Psoas muscle (tissue), 8 donors: ENCODE measurements around the gene DNPH1. TPM values are rescaled to one million over a fixed set of nuclear protein-coding genes. Genes with fewer than 3 reads are reported as not detected.

Source experiments
- ATAC-seq, 4 donors: fragments of 200-7000 bp; cut with Tn5 transposase; one replicate each; pipeline ENCODE4 v1.9.1; 2020; ENCODE audit warnings: moderate library complexity in 3 of 4, mild to moderate bottlenecking in 2 of 4
- DNase-seq, 2 donors: peaks; one replicate each; pipeline ENCODE4 v3.0.0-alpha.2; 2020
- H3K27ac ChIP-seq: fragments of 200-600 bp; one replicate; pipeline ENCODE4 v1.8.0; 2022
- H3K27me3 ChIP-seq, 3 donors: fragments of 200-600 bp in 1 of 3; one replicate each; pipeline versions ENCODE4 v1.6.1 to v1.8.0; 2013 to 2022; ENCODE audit warnings: low read length in 2 of 3, mild to moderate bottlenecking in 2 of 3, moderate library complexity in 1 of 3; ENCODE audit not compliant: insufficient read depth in 3 of 3
- H3K36me3 ChIP-seq, 2 donors: fragments of 200-600 bp in 1 of 2; one replicate each; pipeline versions ENCODE4 v1.6.1 to v1.8.0; 2013 to 2022; ENCODE audit warnings: low read depth in 1 of 2, mild to moderate bottlenecking in 1 of 2, moderate library complexity in 1 of 2; ENCODE audit not compliant: insufficient read depth in 1 of 2
- H3K4me1 ChIP-seq: fragments of 200-600 bp; one replicate; pipeline ENCODE4 v1.8.0; 2022
- H3K4me3 ChIP-seq: fragments of 200-600 bp; one replicate; pipeline ENCODE4 v1.8.0; 2022; ENCODE audit warnings: mild to moderate bottlenecking
- H3K9me3 ChIP-seq: fragments of 200-600 bp; one replicate; pipeline ENCODE4 v1.8.0; 2022
- WGBS, 3 donors: extraction: QIAGEN DNeasy Blood & Tissue Kit; methylation state at CpG; one replicate each; pipeline versions ENCODE4 v1.1.6 to v1.1.7; 2013; 5-methylcytosine and 5-hydroxymethylcytosine counted together
- intact Hi-C, 2 donors: fragments of 100-400 bp; cut with DNase I; formaldehyde crosslinking; loops; one replicate each; pipeline versions ENCODE4 v1.11.0 to v1.14.2; 2022
- polyA plus RNA-seq, 3 donors: library from polyadenylated mRNA; stranded (reverse); fragments of 200-250 nt; gene quantifications; one replicate each; pipeline ENCODE4 v1.2.3, GENCODE V29; 2013
- total RNA-seq, 4 donors: library from RNA; stranded (reverse); fragmentation: NEBNext Ultra II Directional in 2 of 4; extraction: Animal tissue kit (Norgen Biotek cat#: 25700) in 2 of 4; gene quantifications; one replicate each; pipeline versions ENCODE4 v1.2.1 to v1.2.4, GENCODE V29; 2021 to 2023
- TF ChIP-seq, protein P1 (sequence below): fragments of 200-600 bp; IDR thresholded peaks from one replicate; pipeline ENCODE4 v1.8.0; 2022; ENCODE audit warnings: antibody characterized with exemption
- donor health status: healthy with polysubstance abuse.
- donor health status: DM: no; HTN: no; CAD: no; lungs with moderate emphysema.
- donor health status: Bipolar disorder and iron deficiency.
- donor health status: healthy.
- donor health status: DM: yes; HTN: yes; CAD: no.
- donor health status: DM: no; HTN: no; CAD: no.
- donor health status: DM: no; HTN: no; CAD: no.
- donor health status: DM: yes; HTN: yes; CAD: no.

DNPH1 gene
- total and polyA plus RNA-seq, 7 donors: 20.7 to 83.6 (median 52.5) TPM

DNA sequence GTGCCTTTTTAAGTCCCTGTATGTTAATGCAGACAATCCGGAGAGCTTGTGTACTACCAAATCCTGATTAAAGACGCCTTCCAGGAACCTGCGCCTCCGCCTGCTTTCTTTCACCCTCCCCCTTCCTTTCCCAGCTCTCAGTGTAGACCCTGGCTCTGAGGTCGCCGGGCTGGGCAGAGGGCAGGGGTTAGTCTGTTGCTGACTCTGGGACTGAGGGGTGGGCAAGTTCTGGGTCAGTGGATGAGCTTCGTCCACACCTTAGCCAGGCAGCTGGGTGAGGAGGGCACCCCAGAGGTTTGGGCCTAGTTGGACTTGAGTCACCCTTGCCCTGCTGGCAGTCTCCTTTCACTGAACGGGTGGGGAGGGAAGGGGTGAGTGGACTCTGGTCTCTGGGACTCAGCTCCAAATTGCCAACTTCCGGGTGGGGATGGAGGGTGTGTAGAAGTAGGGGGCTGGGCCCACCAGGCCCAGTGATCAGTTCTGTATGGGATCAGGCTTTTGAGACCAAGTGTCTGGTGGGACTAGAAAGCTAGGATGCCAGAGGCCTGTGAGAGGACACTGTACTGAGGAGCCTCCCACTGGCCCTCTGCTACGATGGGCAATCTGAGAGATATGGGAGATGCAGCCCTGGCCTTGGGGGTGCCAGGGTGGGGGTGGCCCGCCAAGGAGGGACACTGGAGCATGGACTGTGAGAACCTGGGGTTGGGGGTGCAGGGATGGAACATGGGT, 47.5 kb upstream of the DNPH1 start:
- Histone ChIP-seq H3K9me3 (no peaks in the 10 kb centered on the region), H3K36me3 (no peaks in the 10 kb centered on the region), H3K4me1 (no peaks in the 10 kb centered on the region), H3K27ac (no peak overlapping the region), H3K4me3 (no peak overlapping the region), H3K27me3 (peaks cover 0 to 65% (median 21%) of the 10 kb centered on the region in 3 donors)
- intact Hi-C loops: no loop called here
- ATAC-seq (no peak), DNase-seq (no peak)
- TF ChIP-seq, protein P1, sequence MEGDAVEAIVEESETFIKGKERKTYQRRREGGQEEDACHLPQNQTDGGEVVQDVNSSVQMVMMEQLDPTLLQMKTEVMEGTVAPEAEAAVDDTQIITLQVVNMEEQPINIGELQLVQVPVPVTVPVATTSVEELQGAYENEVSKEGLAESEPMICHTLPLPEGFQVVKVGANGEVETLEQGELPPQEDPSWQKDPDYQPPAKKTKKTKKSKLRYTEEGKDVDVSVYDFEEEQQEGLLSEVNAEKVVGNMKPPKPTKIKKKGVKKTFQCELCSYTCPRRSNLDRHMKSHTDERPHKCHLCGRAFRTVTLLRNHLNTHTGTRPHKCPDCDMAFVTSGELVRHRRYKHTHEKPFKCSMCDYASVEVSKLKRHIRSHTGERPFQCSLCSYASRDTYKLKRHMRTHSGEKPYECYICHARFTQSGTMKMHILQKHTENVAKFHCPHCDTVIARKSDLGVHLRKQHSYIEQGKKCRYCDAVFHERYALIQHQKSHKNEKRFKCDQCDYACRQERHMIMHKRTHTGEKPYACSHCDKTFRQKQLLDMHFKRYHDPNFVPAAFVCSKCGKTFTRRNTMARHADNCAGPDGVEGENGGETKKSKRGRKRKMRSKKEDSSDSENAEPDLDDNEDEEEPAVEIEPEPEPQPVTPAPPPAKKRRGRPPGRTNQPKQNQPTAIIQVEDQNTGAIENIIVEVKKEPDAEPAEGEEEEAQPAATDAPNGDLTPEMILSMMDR: no peak
- 82 to 84% (median 83%) methylated on average over 11 of the region's 11 CpGs for WGBS, 3 donors

DNA sequence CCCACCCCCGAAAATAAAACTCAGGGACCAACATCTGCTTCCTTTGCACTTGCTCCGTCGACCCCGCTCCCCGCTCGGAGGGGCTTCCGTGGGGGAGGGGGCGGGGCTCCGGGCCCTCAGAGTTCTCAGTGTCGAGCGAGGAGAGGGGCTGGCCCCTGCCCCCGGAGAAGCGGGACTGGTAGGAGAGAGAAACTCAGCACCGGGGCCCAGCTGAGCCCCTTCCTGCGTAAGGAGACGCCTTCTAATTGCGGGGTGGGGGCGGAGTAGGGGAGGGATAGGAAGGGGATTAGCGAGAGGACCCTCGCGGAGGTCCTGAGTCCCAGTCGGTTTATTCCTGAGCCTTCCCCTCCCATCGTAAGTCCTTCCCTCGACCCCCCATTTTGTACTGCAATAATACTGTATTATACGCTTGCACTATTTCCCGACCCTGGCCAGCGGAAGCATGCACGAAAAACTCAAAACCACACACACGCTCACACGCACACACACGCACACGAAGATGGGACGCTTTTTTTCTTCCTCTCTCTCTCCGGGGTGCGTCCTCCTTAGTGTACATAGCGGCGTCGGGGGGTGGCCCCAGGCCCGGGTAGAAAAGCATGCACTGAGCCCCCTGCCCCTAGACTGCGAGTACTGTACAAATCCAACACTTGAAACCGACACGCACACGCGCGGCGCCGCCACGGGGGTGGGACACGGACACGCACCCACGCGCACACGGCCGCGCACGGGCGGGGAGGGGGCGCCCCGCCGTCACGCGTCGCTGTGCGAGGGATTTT, 46.7 kb upstream of the DNPH1 start:
- H3K4me1 ChIP-seq: no peaks in the 10 kb centered on the region
- TF ChIP-seq, protein P1: no peak
- H3K4me3 ChIP-seq: peak overlapping the region; percentile 59
- no peak overlapping the region for H3K27ac ChIP-seq
- peaks cover 0 to 61% (median 22%) of the 10 kb centered on the region in 3 donors for H3K27me3 ChIP-seq
- H3K9me3 ChIP-seq: no peaks in the 10 kb centered on the region
- DNase-seq (no peak), ATAC-seq (no peak)
- 17 to 25% (median 22%) methylated on average over 61 to 64 of the region's 64 CpGs for WGBS, 3 donors
- intact Hi-C loops: no loop called here
- H3K36me3 ChIP-seq: no peaks in the 10 kb centered on the region

DNA sequence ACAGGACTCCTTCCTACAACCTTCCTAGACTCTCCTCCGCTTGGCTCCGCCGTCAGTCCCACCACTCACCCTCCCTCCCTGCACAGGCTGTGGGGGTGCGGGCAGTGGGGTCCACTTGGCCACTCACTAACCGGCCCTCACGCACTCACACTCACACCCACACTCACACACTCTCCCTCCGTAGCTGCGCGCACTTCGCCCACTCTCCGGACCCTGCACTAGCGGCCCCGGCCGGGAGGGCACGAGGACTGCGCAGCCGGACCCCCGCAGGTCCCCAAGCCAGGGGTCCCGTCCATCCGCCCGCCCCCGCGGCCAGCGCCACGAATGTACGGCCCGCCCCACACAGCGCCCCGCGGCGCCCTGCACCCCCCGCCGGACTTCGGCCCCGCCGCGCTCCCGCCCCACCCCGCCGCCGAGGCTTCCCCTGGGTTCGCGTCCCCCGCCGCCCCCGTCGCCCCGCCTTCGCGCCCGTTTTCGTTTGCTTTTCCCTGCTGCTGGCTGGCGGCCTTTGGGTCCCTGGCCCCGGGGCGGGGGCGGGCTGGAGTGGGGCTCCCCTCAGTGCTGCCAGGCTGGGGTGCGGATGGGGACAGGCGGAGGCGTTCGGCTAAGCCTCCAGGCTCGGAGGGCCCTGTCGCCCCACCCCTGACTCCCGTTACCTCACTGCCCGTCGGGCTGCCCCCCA, 45.8 kb upstream of the DNPH1 start:
- Histone ChIP-seq H3K9me3 (no peaks in the 10 kb centered on the region), H3K36me3 (no peaks in the 10 kb centered on the region), H3K27ac (no peak overlapping the region), H3K4me3 (peak overlapping the region; percentile 59), H3K27me3 (peaks cover 0 to 51% (median 21%) of the 10 kb centered on the region in 3 donors), H3K4me1 (no peaks in the 10 kb centered on the region)
- TF ChIP-seq, protein P1: no peak
- ATAC-seq (peak in 2 of 4 donors; percentile 24 to 26), DNase-seq (no peak)
- intact Hi-C loops: no loop called here
- 3 to 4% (median 3%) methylated on average over 31 to 65 of the region's 65 CpGs for WGBS, 3 donors

DNA sequence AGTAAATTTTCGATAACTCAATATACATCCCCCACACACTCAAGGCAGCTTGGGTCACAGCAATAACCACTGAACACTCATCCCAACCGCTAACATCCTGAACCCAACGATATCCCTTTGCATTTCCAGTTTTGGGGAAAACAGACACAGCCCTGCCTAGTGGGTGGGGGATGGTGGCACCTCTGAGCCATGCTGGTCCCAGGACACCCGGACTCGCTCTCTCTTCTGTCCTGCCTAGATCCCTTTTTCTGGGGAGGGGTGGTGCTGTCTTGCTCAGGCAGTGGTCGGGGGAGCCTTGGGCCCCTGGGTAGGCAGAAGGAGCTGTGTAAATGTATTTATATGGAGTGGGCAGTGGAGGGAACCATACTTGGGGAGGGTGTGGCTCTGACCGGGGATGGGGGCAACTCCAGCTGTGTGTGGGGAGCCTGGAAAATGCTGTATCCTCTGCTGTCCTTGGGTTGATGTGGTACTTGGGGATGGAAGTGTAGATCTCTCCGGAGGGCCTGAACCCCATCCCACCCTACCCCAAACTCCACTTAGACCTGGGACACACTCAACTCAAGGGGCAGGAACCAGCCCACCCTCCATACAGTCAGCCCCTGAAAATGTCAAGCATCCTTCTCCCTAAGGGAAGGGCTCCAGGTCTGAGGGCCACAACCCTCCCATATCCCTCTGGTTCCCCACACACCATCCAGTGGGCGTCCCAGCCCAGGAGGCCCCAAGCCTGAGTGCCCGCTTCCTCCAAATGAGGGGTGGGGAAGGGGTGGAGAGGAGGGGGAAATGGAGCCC, 45.0 kb upstream of the DNPH1 start:
- DNase-seq (no peak), ATAC-seq (no peak)
- Histone ChIP-seq H3K27me3 (peaks cover 0 to 45% (median 19%) of the 10 kb centered on the region in 3 donors), H3K9me3 (no peaks in the 10 kb centered on the region), H3K27ac (no peak overlapping the region), H3K4me1 (peaks cover 4% of the 10 kb centered on the region), H3K36me3 (no peaks in the 10 kb centered on the region), H3K4me3 (no peak overlapping the region)
- 71 to 75% (median 74%) methylated on average over 8 to 10 of the region's 10 CpGs for WGBS, 3 donors
- intact Hi-C loops: no loop called here
- TF ChIP-seq, protein P1: no peak
